ENCODE measurements around the gene AGBL5. TPM values are rescaled to one million over a fixed set of nuclear protein-coding genes. Genes with fewer than 3 reads are reported as not detected.

The AGBL5 gene
- total RNA-seq, 2 donors from 2014 or later = 8.9 to 10.7 TPM

DNA sequence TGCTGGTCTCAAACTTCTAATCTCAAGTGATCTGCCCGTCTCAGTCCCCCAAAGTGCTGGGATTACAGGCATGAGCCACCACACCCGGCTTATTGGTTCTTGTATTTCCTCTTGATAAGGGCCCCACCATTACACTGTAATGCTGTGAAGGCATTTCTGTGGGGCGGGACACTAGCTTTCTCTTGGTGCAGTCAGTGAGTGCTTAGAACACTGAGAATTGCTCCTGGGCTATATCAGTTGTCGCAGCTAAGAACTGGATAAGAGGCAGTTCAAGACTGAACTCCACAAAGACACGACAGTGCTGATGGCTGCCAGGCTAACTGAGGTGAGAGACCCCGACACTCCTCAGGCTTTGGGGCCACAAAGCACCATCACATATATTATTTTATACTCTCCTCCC lies 37.2 kb downstream of the AGBL5 start:
- no peaks in the 10 kb centered on the region for H3K27me3 Mint-ChIP-seq
- H3K4me3 Mint-ChIP-seq = no peak overlapping the region

DNA sequence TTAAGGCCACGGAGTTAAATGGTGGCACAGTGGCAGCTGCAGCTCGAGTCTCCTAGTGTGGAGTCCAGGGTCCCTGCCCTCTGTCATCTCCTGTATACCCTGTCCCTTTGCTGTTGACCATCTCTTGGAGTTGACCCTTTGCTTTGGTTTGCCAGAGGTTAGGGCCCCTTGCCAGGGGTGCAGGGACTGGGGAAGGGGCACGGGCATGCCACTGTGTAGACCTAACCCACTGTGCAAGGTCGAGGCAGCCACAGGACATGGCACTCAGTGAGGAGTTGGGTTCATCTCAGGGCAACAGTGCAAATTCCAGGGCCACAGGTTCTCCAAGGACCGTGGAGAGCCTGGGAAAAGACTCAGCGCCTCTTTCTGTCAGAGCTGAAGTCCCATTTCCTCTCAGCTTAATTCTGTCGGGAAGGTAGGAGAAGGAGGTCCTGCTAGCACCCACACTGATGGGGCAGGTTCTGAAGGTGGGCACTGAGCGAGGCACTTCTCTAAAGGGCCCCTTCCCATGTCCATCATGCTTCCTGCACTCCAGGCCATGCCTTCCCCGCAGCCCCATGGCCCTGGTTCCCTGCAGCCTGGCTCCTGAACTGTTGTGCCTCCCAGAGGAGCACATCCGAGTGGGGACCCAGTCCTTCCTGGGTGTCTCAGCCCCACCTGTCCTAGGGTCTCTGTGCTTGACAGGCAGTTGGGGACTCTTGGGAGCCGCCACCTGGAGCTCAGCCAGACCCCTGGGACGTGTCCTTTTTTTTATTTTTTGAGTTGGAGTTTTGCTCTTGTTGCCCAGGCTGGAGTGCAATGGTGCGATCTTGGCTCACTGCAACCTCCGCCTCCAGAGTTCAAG lies 37.9 kb downstream of the AGBL5 start:
- H3K27ac Mint-ChIP-seq = no peak overlapping the region

More for the DNA sequence above, 37.2 kb downstream of the AGBL5 start:
- Mint-ChIP-seq H3K27ac (no peak overlapping the region), H3K4me1 (peaks cover 11% of the 10 kb centered on the region), H3K36me3 (ENCODE audit: low read depth) (no peaks in the 10 kb centered on the region)
- no peak for DNase-seq
- no peaks in the 10 kb centered on the region for H3K9me3 ChIP-seq (ENCODE audit: control insufficient read depth, low read length, poor library complexity, severe bottlenecking)
- no peak for ATAC-seq

DNA sequence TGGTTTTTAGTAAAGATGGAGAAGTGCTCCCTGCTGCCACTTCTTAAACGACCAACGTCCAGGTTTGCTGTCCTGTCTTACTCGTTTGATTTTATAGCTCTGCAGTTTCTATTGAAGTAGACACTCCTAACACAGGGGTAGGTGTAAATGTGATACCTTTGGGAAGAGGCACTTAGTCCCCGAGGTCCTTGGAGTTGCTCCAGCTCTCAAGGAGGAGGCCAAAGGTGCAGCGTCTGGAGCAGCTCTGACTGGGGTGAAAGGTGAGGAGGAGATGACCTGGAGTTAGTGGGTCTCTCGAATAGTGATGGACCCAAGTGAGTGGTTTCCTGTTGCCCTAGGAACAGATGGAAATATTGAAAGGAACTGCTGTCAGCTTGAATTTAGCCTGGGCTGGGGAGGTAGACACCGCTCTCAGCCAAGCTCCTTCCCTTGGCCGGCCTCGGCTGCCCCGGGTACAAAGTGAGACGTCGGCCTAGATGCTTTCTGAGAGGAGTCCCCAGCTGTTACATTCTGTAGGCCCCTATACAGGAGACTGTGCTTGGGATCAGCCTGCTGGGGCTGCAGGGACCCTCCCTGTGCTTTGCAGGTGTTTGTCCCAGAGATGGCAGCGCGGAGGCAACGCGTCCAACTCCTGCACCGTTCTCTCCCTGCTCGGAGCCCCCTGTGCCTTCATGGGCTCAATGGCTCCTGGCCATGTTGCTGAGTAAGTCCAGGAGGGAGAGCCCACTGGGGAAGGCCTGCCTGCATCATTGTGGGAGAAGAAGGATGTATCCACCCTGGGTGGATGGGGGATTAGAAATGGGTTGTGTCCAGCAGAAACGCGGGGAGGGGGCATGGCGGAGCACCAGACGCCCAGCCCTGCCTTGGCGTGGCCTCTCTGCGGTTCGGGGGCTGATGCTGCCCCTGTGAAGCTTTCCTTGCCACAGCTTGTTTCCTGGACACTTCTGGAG lies 40.6 kb downstream of the AGBL5 start:
- ATAC-seq = no peak
- Mint-ChIP-seq H3K4me3 (no peak overlapping the region), H3K27me3 (no peaks in the 10 kb centered on the region), H3K27ac (no peak overlapping the region), H3K4me1 (no peaks in the 10 kb centered on the region), H3K36me3 (ENCODE audit: low read depth) (no peaks in the 10 kb centered on the region)
- no peak for DNase-seq
- no peaks in the 10 kb centered on the region for H3K9me3 ChIP-seq (ENCODE audit: control insufficient read depth, low read length, poor library complexity, severe bottlenecking)

More for the DNA sequence above, 37.9 kb downstream of the AGBL5 start:
- Mint-ChIP-seq H3K4me3 (no peak overlapping the region), H3K36me3 (ENCODE audit: low read depth) (no peaks in the 10 kb centered on the region), H3K4me1 (peaks cover 7% of the 10 kb centered on the region), H3K27me3 (no peaks in the 10 kb centered on the region)
- DNase-seq = no peak
- no peak for ATAC-seq
- no peaks in the 10 kb centered on the region for H3K9me3 ChIP-seq (ENCODE audit: control insufficient read depth, low read length, poor library complexity, severe bottlenecking)

DNA sequence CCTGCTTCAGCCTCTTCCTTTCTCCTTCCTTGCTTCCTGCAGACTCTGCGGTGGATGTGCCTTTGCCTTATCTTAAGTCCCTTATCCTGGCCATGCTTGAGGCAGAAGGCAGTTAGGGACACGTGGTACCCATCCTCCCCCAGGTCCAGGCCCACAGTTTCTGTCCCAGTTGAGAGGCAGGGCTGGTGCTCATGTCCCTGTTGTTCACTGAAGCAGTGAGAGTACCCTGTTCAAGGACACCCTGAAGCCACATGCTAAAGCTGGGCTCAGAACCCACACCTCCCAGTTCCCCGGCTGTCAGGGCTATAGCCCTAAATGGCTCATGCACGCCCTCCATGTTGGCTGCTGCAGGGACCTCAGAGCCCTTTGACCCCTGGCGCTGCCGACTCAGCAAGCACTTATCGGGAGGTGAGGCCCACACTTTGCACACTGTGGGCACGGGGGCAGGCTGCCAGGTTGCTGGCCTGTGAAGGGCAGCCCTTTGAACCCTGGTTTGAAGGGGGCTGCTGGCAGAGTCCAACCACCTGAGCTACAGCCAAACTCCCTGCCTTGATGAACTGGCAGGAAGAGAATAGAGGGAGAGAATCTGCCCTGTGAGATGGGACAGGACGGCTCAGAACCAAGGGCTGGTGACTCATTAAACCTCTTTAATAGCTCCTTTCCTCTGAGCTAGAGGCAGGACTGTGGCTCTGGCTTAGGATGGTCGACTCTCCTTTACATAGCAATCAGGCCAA lies 41.4 kb downstream of the AGBL5 start:
- no peaks in the 10 kb centered on the region for H3K9me3 ChIP-seq (ENCODE audit: control insufficient read depth, low read length, poor library complexity, severe bottlenecking)
- no peaks in the 10 kb centered on the region for H3K4me1 Mint-ChIP-seq
- H3K27ac Mint-ChIP-seq = peak overlapping the region; percentile 32
- ATAC-seq (no peak), DNase-seq (no peak)
- H3K27me3 Mint-ChIP-seq = no peaks in the 10 kb centered on the region
- H3K36me3 Mint-ChIP-seq (ENCODE audit: low read depth) = no peaks in the 10 kb centered on the region
- H3K4me3 Mint-ChIP-seq = no peak overlapping the region

DNA sequence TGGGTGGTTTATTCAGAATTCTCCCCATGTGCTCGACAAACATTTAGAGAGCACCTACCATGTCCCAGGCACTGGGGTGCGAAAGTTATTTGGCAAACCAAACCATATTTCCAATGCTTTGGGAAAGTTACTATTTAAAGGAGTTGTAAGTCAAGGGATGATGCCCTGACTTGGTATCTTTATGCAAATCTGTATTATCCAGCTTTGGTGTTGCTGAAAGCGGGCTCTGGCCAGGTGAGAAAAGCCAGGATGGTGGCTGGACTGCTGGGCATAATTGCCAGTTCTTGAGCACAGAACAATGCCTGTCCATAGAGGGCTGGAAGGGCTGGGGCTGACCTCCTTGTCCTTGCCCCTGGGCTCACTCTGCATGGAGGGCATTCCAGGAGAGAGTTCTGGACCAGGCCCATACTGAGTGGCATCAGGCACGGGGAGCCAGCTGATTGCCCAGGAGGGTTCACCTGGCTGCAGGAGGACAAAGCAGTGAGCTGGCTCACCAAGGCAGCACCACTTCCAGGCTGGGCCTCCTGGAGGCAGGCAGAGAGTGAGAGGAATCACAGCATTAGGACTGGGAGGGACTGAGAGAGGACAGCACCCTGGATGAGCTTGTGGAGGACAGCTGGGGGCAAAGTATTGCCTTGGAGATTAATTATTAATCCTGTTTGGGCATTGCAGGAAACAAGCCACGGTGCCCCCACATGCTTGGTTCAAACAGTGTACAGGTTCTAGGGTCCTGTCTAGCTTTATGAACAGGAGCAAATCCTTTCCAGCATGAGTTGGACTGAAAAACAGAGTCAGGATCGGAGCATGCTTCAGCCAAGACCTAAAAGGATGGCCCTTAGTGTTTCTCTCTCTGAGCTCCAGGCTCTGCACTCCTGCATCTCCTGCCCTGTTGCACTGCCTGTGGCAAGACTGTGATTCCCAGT lies 42.2 kb downstream of the AGBL5 start:
- DNase-seq (no peak), ATAC-seq (no peak)
- Mint-ChIP-seq H3K27ac (peak overlapping the region; percentile 11), H3K4me1 (peaks cover under 1% of the 10 kb centered on the region), H3K36me3 (ENCODE audit: low read depth) (no peaks in the 10 kb centered on the region), H3K27me3 (no peaks in the 10 kb centered on the region), H3K4me3 (no peak overlapping the region)
- no peaks in the 10 kb centered on the region for H3K9me3 ChIP-seq (ENCODE audit: control insufficient read depth, low read length, poor library complexity, severe bottlenecking)

DNA sequence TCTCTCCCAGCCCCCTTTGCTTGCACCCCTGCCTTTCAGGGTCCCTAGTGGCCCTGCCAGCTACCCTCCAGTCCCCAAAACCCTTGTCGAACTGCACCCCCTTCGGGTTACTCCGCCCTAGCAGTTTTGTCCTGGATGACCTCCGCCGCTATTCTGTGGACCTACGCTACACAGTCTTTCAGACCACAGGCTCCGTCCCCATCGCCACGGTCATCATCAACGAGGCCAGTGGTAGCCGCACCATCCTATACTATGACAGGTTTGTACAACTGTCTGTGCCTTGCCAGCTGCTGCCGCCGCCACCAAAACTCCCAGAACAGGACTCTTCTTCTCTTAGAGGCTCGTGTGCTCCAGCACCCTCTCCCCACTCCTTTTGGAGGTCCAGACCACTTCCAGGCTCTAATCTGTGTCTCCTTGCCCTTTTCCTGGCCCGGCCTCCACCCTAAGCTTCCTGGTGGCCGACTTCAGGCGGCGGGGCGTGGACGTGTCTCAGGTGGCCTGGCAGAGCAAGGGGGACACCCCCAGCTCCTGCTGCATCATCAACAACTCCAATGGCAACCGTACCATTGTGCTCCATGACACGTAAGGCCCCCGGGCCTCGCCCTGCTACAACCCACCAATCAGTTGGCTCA lies 43.0 kb downstream of the AGBL5 start:
- Mint-ChIP-seq H3K4me3 (no peak overlapping the region), H3K36me3 (ENCODE audit: low read depth) (no peaks in the 10 kb centered on the region), H3K27ac (peak overlapping the region; percentile 29), H3K27me3 (no peaks in the 10 kb centered on the region), H3K4me1 (peaks cover 2% of the 10 kb centered on the region)
- H3K9me3 ChIP-seq (ENCODE audit: control insufficient read depth, low read length, poor library complexity, severe bottlenecking) = no peaks in the 10 kb centered on the region
- ATAC-seq = no peak
- no peak for DNase-seq

DNA sequence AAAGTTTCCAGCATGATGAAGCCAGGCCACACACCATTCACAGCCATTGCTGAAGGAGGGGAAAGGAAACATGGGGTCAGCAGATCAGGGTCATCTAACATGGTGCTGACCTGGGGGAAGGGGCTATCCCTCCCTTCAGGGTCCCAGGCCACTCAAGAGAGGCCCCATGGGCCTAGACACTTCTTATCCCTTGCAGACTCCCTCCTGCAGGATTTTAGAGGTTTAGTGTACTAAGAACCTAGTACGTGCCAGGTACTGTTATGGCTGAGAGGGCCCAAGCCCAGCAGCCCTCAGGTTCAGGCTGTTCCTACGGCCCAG lies 43.9 kb downstream of the AGBL5 start:
- peak overlapping the region; percentile 11 for H3K27ac Mint-ChIP-seq
- peaks cover 2% of the 10 kb centered on the region for H3K4me1 Mint-ChIP-seq
- H3K9me3 ChIP-seq (ENCODE audit: control insufficient read depth, low read length, poor library complexity, severe bottlenecking) = no peaks in the 10 kb centered on the region
- no peaks in the 10 kb centered on the region for H3K36me3 Mint-ChIP-seq (ENCODE audit: low read depth)
- DNase-seq (no peak), ATAC-seq (no peak)
- no peak overlapping the region for H3K4me3 Mint-ChIP-seq
- H3K27me3 Mint-ChIP-seq = no peaks in the 10 kb centered on the region

DNA sequence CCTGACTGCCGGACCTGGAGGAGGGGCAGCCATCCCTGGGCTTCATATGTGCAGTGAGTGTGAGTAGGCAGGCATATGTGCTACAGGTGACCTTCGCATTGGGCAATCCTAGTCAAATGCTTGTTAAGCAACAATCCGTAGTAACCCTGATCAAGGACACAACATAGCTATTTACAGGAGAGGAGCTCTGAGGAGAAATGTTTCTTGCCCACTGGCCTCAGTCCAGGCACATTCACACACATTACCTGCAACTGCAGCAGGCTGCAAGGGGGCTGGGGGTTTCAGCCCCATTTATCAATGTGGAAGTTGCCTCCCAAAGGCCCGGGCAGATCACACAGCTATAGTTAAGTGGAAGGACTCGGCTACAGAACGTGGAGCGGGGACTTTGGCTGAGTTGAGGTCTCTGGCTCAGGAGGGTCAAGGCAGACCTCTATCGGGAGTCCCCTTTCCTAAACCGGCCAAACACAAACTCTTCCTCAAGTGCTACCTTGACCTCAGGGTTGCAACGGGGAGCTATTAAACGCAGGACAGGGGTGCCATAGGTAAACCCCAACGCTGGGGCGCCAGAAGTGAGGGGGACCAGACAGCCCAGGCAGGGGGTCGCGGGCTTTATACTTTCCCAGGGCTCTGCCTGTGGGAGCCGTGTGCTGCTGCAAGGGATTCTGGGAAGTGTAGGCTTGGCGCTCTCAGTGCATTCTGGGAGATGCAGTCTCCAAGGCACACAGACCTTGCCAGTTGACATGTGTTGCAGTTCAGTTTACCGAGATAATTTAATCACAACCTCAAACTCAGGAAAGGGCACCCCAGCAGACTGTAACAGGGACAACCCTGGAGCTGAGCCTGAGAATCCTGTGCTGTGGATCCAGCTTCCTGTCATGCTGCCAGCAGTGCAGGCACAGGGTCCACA lies 44.5 kb downstream of the AGBL5 start:
- Mint-ChIP-seq H3K4me3 (no peak overlapping the region), H3K27ac (peak overlapping the region; percentile 11), H3K36me3 (ENCODE audit: low read depth) (no peaks in the 10 kb centered on the region), H3K4me1 (peaks cover 2% of the 10 kb centered on the region), H3K27me3 (no peaks in the 10 kb centered on the region)
- DNase-seq (no peak), ATAC-seq (peak; percentile 82)
- H3K9me3 ChIP-seq (ENCODE audit: control insufficient read depth, low read length, poor library complexity, severe bottlenecking) = no peaks in the 10 kb centered on the region

DNA sequence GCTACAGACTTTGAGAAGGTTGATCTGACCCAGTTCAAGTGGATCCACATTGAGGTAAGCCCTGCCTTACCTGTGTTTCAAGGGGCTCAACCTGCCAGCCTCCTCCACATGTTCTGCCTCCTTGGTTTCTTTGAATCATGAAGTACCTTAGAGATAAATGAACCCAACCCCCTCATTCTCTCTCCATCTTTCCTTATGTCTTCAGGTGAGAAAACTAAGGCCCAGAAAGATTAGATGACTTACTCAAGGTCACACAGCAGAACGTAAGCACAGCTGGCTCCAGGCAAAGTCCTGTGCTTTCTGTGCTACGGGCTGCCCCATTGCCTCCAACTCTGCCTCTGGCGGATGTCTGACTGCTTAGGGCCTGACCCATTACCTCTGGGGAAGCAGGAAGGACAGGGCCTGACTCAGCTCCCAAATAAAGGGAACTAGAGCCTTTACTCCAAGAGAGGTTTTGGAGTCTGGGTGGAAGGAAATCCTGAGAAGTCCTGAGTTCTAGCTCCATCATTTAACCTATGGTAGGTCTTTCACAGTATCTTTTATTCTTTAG lies 45.4 kb downstream of the AGBL5 start:
- Mint-ChIP-seq H3K4me1 (peaks cover 2% of the 10 kb centered on the region), H3K27me3 (no peaks in the 10 kb centered on the region), H3K36me3 (ENCODE audit: low read depth) (no peaks in the 10 kb centered on the region), H3K4me3 (peak overlapping the region; percentile 50), H3K27ac (peak overlapping the region; percentile 11)
- no peaks in the 10 kb centered on the region for H3K9me3 ChIP-seq (ENCODE audit: control insufficient read depth, low read length, poor library complexity, severe bottlenecking)
- no peak for ATAC-seq
- DNase-seq = no peak

DNA sequence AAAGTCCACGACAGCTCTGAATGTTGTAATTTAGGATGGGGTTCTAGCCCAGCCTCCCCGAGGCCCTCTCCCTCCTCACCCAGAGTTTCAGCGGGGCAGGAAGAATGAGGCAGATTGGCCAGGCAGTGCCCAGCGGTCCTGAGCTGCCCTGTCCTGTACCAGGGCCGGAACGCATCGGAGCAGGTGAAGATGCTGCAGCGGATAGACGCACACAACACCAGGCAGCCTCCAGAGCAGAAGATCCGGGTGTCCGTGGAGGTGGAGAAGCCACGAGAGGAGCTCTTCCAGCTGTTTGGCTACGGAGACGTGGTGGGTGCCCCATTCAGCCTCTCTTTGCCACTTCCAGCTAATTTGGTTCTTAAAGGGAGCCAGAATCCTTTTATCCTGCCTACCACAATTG lies 45.9 kb downstream of the AGBL5 start:
- no peak for DNase-seq
- Mint-ChIP-seq H3K27me3 (no peaks in the 10 kb centered on the region), H3K4me3 (no peak overlapping the region), H3K4me1 (peaks cover 2% of the 10 kb centered on the region), H3K36me3 (ENCODE audit: low read depth) (no peaks in the 10 kb centered on the region), H3K27ac (no peak overlapping the region)
- ATAC-seq = no peak
- no peaks in the 10 kb centered on the region for H3K9me3 ChIP-seq (ENCODE audit: control insufficient read depth, low read length, poor library complexity, severe bottlenecking)

DNA sequence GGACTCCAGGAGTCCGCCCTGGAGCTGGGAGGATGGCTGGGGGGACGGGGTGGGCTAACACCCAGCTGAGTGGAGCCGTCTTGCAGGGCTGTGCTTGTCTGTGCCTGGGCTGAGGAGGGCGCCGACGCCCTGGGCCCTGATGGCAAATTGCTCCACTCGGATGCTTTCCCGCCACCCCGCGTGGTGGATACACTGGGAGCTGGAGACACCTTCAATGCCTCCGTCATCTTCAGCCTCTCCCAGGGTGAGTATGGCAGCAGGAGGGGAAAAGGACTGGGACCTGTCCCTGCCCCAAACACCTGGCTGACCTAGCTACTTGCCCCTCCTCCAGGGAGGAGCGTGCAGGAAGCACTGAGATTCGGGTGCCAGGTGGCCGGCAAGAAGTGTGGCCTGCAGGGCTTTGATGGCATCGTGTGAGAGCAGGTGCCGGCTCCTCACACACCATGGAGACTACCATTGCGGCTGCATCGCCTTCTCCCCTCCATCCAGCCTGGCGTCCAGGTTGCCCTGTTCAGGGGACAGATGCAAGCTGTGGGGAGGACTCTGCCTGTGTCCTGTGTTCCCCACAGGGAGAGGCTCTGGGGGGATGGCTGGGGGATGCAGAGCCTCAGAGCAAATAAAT lies 48.0 kb downstream of the AGBL5 start:
- no peaks in the 10 kb centered on the region for H3K36me3 Mint-ChIP-seq (ENCODE audit: low read depth)
- no peaks in the 10 kb centered on the region for H3K9me3 ChIP-seq (ENCODE audit: control insufficient read depth, low read length, poor library complexity, severe bottlenecking)
- ATAC-seq (no peak), DNase-seq (no peak)
- peaks cover 6% of the 10 kb centered on the region for H3K27me3 Mint-ChIP-seq
- no peak overlapping the region for H3K4me3 Mint-ChIP-seq
- H3K27ac Mint-ChIP-seq = no peak overlapping the region
- H3K4me1 Mint-ChIP-seq = peaks cover 2% of the 10 kb centered on the region

Data from T-helper 17 cell (primary cell).